Fibroblast of lung (primary cell): Measurements from ENCODE around the gene CCNG2. TPM values are rescaled to one million over a fixed set of nuclear protein-coding genes. Genes with fewer than 3 reads are reported as not detected.
A peak's percentile ranks its signal among the peaks of the same experiment; 100 is the strongest.

Experiments used
- DNase-seq, 2 donors: peaks; one replicate each; pipeline versions ENCODE4 v3.0.0 to v3.0.0-alpha.2; 2010; ENCODE audit warnings: low read depth in 2 of 2
- H2AFZ ChIP-seq: 2 replicates; pipeline ENCODE4 v1.5.1; 2012; ENCODE audit warnings: low read length, control low read depth, inconsistent platforms
- H3K27ac ChIP-seq: 2 replicates; pipeline ENCODE4 v1.5.1; 2011; ENCODE audit warnings: low read length, control low read depth; ENCODE audit not compliant: insufficient read depth
- H3K27me3 ChIP-seq: 2 replicates; pipeline ENCODE4 v1.5.1; 2011; ENCODE audit warnings: mild to moderate bottlenecking, low read length; ENCODE audit not compliant: control insufficient read depth, insufficient read depth
- H3K36me3 ChIP-seq: 2 replicates; pipeline ENCODE4 v1.5.1; 2011; ENCODE audit warnings: low read length; ENCODE audit not compliant: control insufficient read depth, insufficient read depth
- H3K4me1 ChIP-seq: 2 replicates; pipeline ENCODE4 v1.5.1; 2011; ENCODE audit warnings: low read length; ENCODE audit not compliant: control insufficient read depth, insufficient read depth; ENCODE audit errors: extremely low read depth
- H3K4me2 ChIP-seq: 2 replicates; pipeline ENCODE4 v1.5.1; 2011; ENCODE audit warnings: low read length, control low read depth; ENCODE audit not compliant: insufficient read depth; ENCODE audit errors: extremely low read depth
- H3K4me3 ChIP-seq, 4 experiments: fragments of 200-600 bp in 1 of 4; sonication (generic) in 1 of 4; replicated peaks in 1 of 4; 2 replicates each; pipeline ENCODE4 v1.5.1; 2011 to 2016; ENCODE audit warnings: low read length in 4 of 4, low read depth in 3 of 4, mild to moderate bottlenecking in 3 of 4, control low read depth in 2 of 4, inconsistent platforms in 1 of 4, mixed read lengths in 1 of 4; ENCODE audit not compliant: insufficient read depth in 1 of 4; ENCODE audit errors: control extremely low read depth in 1 of 4
- H3K79me2 ChIP-seq: 2 replicates; pipeline ENCODE4 v1.5.1; 2012; ENCODE audit warnings: mild to moderate bottlenecking, low read length, inconsistent platforms; ENCODE audit not compliant: control insufficient read depth, insufficient read depth
- H3K9ac ChIP-seq: 2 replicates; pipeline ENCODE4 v1.5.1; 2011; ENCODE audit warnings: mild to moderate bottlenecking, low read length, control low read depth; ENCODE audit not compliant: insufficient read depth
- H3K9me3 ChIP-seq: 2 replicates; pipeline ENCODE4 v1.5.1; 2012; ENCODE audit warnings: low read depth, low read length; ENCODE audit not compliant: control insufficient read depth, insufficient read depth
- H4K20me1 ChIP-seq: 2 replicates; pipeline ENCODE4 v1.5.1; 2011; ENCODE audit warnings: low read length; ENCODE audit not compliant: control insufficient read depth, insufficient read depth; ENCODE audit errors: extremely low read depth
- CTCF ChIP-seq, 2 donors: IDR thresholded peaks in 1 of 2; conservative IDR thresholded peaks in 1 of 2; 1 replicate in 1 of 2; 2 replicates in 1 of 2; pipeline ENCODE4 v1.5.1; 2011 to 2012; ENCODE audit warnings: low read length in 2 of 2, control low read depth in 1 of 2, inconsistent platforms in 1 of 2, low read depth in 1 of 2, mild to moderate bottlenecking in 1 of 2
- EZH2 ChIP-seq: IDR thresholded peaks from 2 replicates; pipeline ENCODE4 v1.5.1; 2012; ENCODE audit warnings: low read length, control low read depth, mild to moderate bottlenecking; ENCODE audit errors: missing control alignments
- polyA plus RNA-seq, 2 donors: library from polyadenylated mRNA; depleted of rRNA in 1 of 2; stranded (reverse) in 1 of 2; unstranded in 1 of 2; fragments of >200 nt; gene quantifications; 2 replicates each; pipeline ENCODE4 v1.2.1, GENCODE V29; 2011 to 2012; ENCODE audit warnings: missing spikeins in 1 of 2
- total RNA-seq: library from RNA; depleted of rRNA; stranded (reverse); fragments of >200 nt; gene quantifications from 2 replicates; pipeline ENCODE4 v1.2.1, GENCODE V29; 2014

CCNG2 gene
- total and polyA plus RNA-seq, 2 donors (not counting 1 experiment from before 2014, with no cell fraction given): 20.1 to 30.3 TPM

GRCh38 chr4:77204621-77205020 is 47.6 kb downstream of the CCNG2 start:
- DNase-seq: peak in 1 of 2 donors; percentile 1
- H3K27me3 ChIP-seq: peaks cover 13% of the 10 kb centered on the region
- H3K9ac ChIP-seq: no peak overlapping the region
- no peak overlapping the region for H2AFZ ChIP-seq
- TF ChIP-seq EZH2 (no peak), CTCF (conservative IDR thresholded peaks at IDR 0.05 in 1 of 2, IDR thresholded peaks at IDR 0.05 in 1 of 2; ENCODE audit: low read depth in 1 of 2, low read length in 2 of 2) (no peak)
- no peak overlapping the region for H3K4me2 ChIP-seq
- H3K9me3 ChIP-seq: no peaks in the 10 kb centered on the region
- no peak overlapping the region for H3K27ac ChIP-seq
- H3K36me3 ChIP-seq: no peaks in the 10 kb centered on the region
- no peaks in the 10 kb centered on the region for H3K4me1 ChIP-seq
- H3K79me2 ChIP-seq: no peaks in the 10 kb centered on the region
- no peaks in the 10 kb centered on the region for H4K20me1 ChIP-seq
- H3K4me3 ChIP-seq: no peak overlapping the region

- Histone ChIP-seq H3K27me3 (peaks cover 26% of the 10 kb centered on the region), H3K4me3 (no peak overlapping the region)
- TF ChIP-seq EZH2: no peak
- TF ChIP-seq CTCF (conservative IDR thresholded peaks at IDR 0.05 in 1 of 2, IDR thresholded peaks at IDR 0.05 in 1 of 2; ENCODE audit: low read depth in 1 of 2, low read length in 2 of 2): no peak
Measured at GRCh38 chr4:77209012-77209411, 52.0 kb downstream of the CCNG2 start.

GRCh38 chr4:77209936-77210335 is 52.9 kb downstream of the CCNG2 start:
- Histone ChIP-seq H3K27me3 (peaks cover 32% of the 10 kb centered on the region), H3K9ac (no peak overlapping the region), H3K4me3 (no peak overlapping the region), H2AFZ (no peak overlapping the region), H3K36me3 (no peaks in the 10 kb centered on the region), H3K9me3 (no peaks in the 10 kb centered on the region), H3K79me2 (no peaks in the 10 kb centered on the region), H4K20me1 (no peaks in the 10 kb centered on the region), H3K4me1 (no peaks in the 10 kb centered on the region), H3K4me2 (no peak overlapping the region), H3K27ac (no peak overlapping the region)
- DNase-seq: no peak
- TF ChIP-seq CTCF (conservative IDR thresholded peaks at IDR 0.05 in 1 of 2, IDR thresholded peaks at IDR 0.05 in 1 of 2; ENCODE audit: low read depth in 1 of 2, low read length in 2 of 2): no peak

More at GRCh38 chr4:77209012-77209411, 52.0 kb downstream of the CCNG2 start:
- no peaks in the 10 kb centered on the region for H3K79me2 ChIP-seq
- no peaks in the 10 kb centered on the region for H3K36me3 ChIP-seq
- H3K4me1 ChIP-seq: no peaks in the 10 kb centered on the region
- H3K9ac ChIP-seq: no peak overlapping the region
- DNase-seq: no peak
- H4K20me1 ChIP-seq: no peaks in the 10 kb centered on the region
- no peak overlapping the region for H3K27ac ChIP-seq
- H2AFZ ChIP-seq: no peak overlapping the region
- no peak overlapping the region for H3K4me2 ChIP-seq
- H3K9me3 ChIP-seq: no peaks in the 10 kb centered on the region
